HG03103 (cell line): Measurements from ENCODE around the gene LONP2.
A peak's percentile ranks its signal among the peaks of the same experiment; 100 is the strongest.
"Not testable (repeated sequence)": the region's sequence is repeated elsewhere in the genome, so short reads cannot be mapped to it uniquely, and the experiment has no call there.

Source experiments
- ATAC-seq: cut with Tn5 transposase; IDR thresholded peaks from one replicate; pipeline ENCODE4 v1.9.1; 2021; ENCODE audit warnings: low read depth; ENCODE audit not compliant: unreplicated experiment

The LONP2 gene

GRCh38 chr16:48385253-48386150, 141.4 kb downstream of the LONP2 start, which contains the start of gene SIAH1:
Gene SIAH1, minus strand, starts transcription at chr16:48385413. Its CDS starts 22,985 bp downstream, at chr16:48362428.
- peak; percentile 73 for ATAC-seq

GRCh38 chr16:48386559-48387312, 142.6 kb downstream of the LONP2 start:
- ATAC-seq = no peak

- no peak for ATAC-seq
Measured at GRCh38 chr16:48392407-48392806, 148.3 kb downstream of the LONP2 start.

GRCh38 chr16:48393485-48394354, 149.6 kb downstream of the LONP2 start:
- ATAC-seq = no peak

- ATAC-seq = no peak
Measured at GRCh38 chr16:48394355-48394703, 150.2 kb downstream of the LONP2 start.

- no peak for ATAC-seq
Measured at GRCh38 chr16:48395375-48395774, 151.3 kb downstream of the LONP2 start.

- not testable (repeated sequence) for ATAC-seq
Measured at GRCh38 chr16:48402547-48402946, 158.4 kb downstream of the LONP2 start.

- ATAC-seq = no peak
Measured at GRCh38 chr16:48405153-48405552, 161.1 kb downstream of the LONP2 start.

- ATAC-seq = no peak
Measured at GRCh38 chr16:48405907-48406306, 161.8 kb downstream of the LONP2 start.
